ENCODE measurements around the gene PHYHIPL.

The PHYHIPL gene

GRCh38 chr10:59227136-59227673 lies 50.8 kb downstream of the PHYHIPL start:
- no peak for TF ChIP-seq GATA3 (IDR thresholded peaks at IDR 0.05; ENCODE audit: low read depth, low read length)
- no peak for TF ChIP-seq GATA2 (IDR thresholded peaks at IDR 0.05; ENCODE audit: low read depth, low read length)

- no peak for TF ChIP-seq GATA3 (IDR thresholded peaks at IDR 0.05; ENCODE audit: low read depth, low read length)
Measured at GRCh38 chr10:59229441-59229840, 53.0 kb downstream of the PHYHIPL start.

- no peak for TF ChIP-seq GATA3 (IDR thresholded peaks at IDR 0.05; ENCODE audit: low read depth, low read length)
- TF ChIP-seq GATA2 (IDR thresholded peaks at IDR 0.05; ENCODE audit: low read depth, low read length): no peak
Measured at GRCh38 chr10:59234194-59234593, 57.8 kb downstream of the PHYHIPL start.

- TF ChIP-seq GATA2 (IDR thresholded peaks at IDR 0.05; ENCODE audit: low read depth, low read length): no peak
- TF ChIP-seq GATA3 (IDR thresholded peaks at IDR 0.05; ENCODE audit: low read depth, low read length): no peak
Measured at GRCh38 chr10:59234816-59235429, 58.5 kb downstream of the PHYHIPL start.

GRCh38 chr10:59236064-59236697 lies 59.7 kb downstream of the PHYHIPL start:
- TF ChIP-seq GATA2 (IDR thresholded peaks at IDR 0.05; ENCODE audit: low read depth, low read length) (no peak), GATA3 (IDR thresholded peaks at IDR 0.05; ENCODE audit: low read depth, low read length) (no peak)

- TF ChIP-seq GATA2 (IDR thresholded peaks at IDR 0.05; ENCODE audit: low read depth, low read length): no peak
- no peak for TF ChIP-seq GATA3 (IDR thresholded peaks at IDR 0.05; ENCODE audit: low read depth, low read length)
Measured at GRCh38 chr10:59237775-59238174, 61.3 kb downstream of the PHYHIPL start.

GRCh38 chr10:59240582-59241183 lies 64.2 kb downstream of the PHYHIPL start:
- TF ChIP-seq GATA2 (IDR thresholded peaks at IDR 0.05; ENCODE audit: low read depth, low read length) (no peak), GATA3 (IDR thresholded peaks at IDR 0.05; ENCODE audit: low read depth, low read length) (no peak)

GRCh38 chr10:59242057-59242456 lies 65.6 kb downstream of the PHYHIPL start:
- no peak for TF ChIP-seq GATA3 (IDR thresholded peaks at IDR 0.05; ENCODE audit: low read depth, low read length)
- no peak for TF ChIP-seq GATA2 (IDR thresholded peaks at IDR 0.05; ENCODE audit: low read depth, low read length)

GRCh38 chr10:59242991-59243390 lies 66.5 kb downstream of the PHYHIPL start:
- TF ChIP-seq GATA2 (IDR thresholded peaks at IDR 0.05; ENCODE audit: low read depth, low read length) (no peak), GATA3 (IDR thresholded peaks at IDR 0.05; ENCODE audit: low read depth, low read length) (no peak)

- TF ChIP-seq GATA2 (IDR thresholded peaks at IDR 0.05; ENCODE audit: low read depth, low read length): no peak
- no peak for TF ChIP-seq GATA3 (IDR thresholded peaks at IDR 0.05; ENCODE audit: low read depth, low read length)
Measured at GRCh38 chr10:59243611-59244195, 67.3 kb downstream of the PHYHIPL start.

- TF ChIP-seq GATA3 (IDR thresholded peaks at IDR 0.05; ENCODE audit: low read depth, low read length): no peak
- TF ChIP-seq GATA2 (IDR thresholded peaks at IDR 0.05; ENCODE audit: low read depth, low read length): no peak
Measured at GRCh38 chr10:59244871-59245270, 68.4 kb downstream of the PHYHIPL start.

- no peak for TF ChIP-seq GATA3 (IDR thresholded peaks at IDR 0.05; ENCODE audit: low read depth, low read length)
- TF ChIP-seq GATA2 (IDR thresholded peaks at IDR 0.05; ENCODE audit: low read depth, low read length): no peak
Measured at GRCh38 chr10:59245686-59246085, 69.2 kb downstream of the PHYHIPL start.

- TF ChIP-seq GATA3 (IDR thresholded peaks at IDR 0.05; ENCODE audit: low read depth, low read length) (no peak), GATA2 (IDR thresholded peaks at IDR 0.05; ENCODE audit: low read depth, low read length) (no peak)
Measured at GRCh38 chr10:59252491-59252890, 76.0 kb downstream of the PHYHIPL start.

- TF ChIP-seq GATA2 (IDR thresholded peaks at IDR 0.05; ENCODE audit: low read depth, low read length) (no peak), GATA3 (IDR thresholded peaks at IDR 0.05; ENCODE audit: low read depth, low read length) (no peak)
Measured at GRCh38 chr10:59255463-59255862, 79.0 kb downstream of the PHYHIPL start.
